WTC11 (cell line): ENCODE data around the gene FHL3. TPM values are rescaled to one million over a fixed set of nuclear protein-coding genes. Genes with fewer than 3 reads are reported as not detected.

ENCODE experiments used
- ATAC-seq: fragments of 200-7000 bp; cut with Tn5 transposase; 2 replicates; pipeline ENCODE4 v1.10.0; 2021; ENCODE audit warnings: mild to moderate bottlenecking, moderate library complexity
- CTCF ChIA-PET: fragments of 300-600 bp; sonication (Branson Sonifier 250); formaldehyde crosslinking; loops from one replicate; lab custom pipeline; 2021; ENCODE audit warnings: antibody characterized with exemption; lab: Charles Lee
- POLR2A ChIA-PET: fragments of 350-600 bp; sonication (Branson Sonifier 250); formaldehyde crosslinking; loops from one replicate; lab custom pipeline; 2021; ENCODE audit warnings: antibody characterized with exemption; lab: Charles Lee
- DNase-seq: peaks from one replicate; pipeline ENCODE4 v3.0.0; 2021; ENCODE audit warnings: low spot score
- H3K27ac Mint-ChIP-seq: 2 replicates; pipeline ENCODE4 v1.8.0; 2021; ENCODE audit warnings: mixed read lengths
- H3K27me3 Mint-ChIP-seq: 2 replicates; pipeline ENCODE4 v1.8.0; 2021; ENCODE audit warnings: low read depth, mild to moderate bottlenecking, moderate library complexity, mixed read lengths
- H3K36me3 Mint-ChIP-seq: 2 replicates; pipeline ENCODE4 v1.8.0; 2021; ENCODE audit warnings: mixed read lengths
- H3K4me1 Mint-ChIP-seq: 2 replicates; pipeline ENCODE4 v1.8.0; 2022; ENCODE audit warnings: mixed read lengths
- H3K4me3 Mint-ChIP-seq: 2 replicates; pipeline ENCODE4 v1.8.0; 2021; ENCODE audit warnings: mild to moderate bottlenecking, moderate library complexity, mixed read lengths
- H3K9me3 Mint-ChIP-seq: 2 replicates; pipeline ENCODE4 v1.8.0; 2021; ENCODE audit warnings: mixed read lengths
- ESRRA ChIP-seq: sonication (generic); formaldehyde crosslinking; IDR thresholded peaks from 2 replicates; pipeline ENCODE4 v1.8.1; 2022; ENCODE audit warnings: mild to moderate bottlenecking, missing genetic modification reagents, borderline replicate concordance
- GABPB1 ChIP-seq: sonication (generic); formaldehyde crosslinking; IDR thresholded peaks from 2 replicates; pipeline ENCODE4 v1.8.1; 2023; ENCODE audit warnings: mild to moderate bottlenecking, missing genetic modification reagents
- GTF2I ChIP-seq: fragments of 250-450 bp; sonication (Bioruptor Pico); conservative IDR thresholded peaks from 2 replicates; pipeline ENCODE4 v1.4.0; 2021; ENCODE audit warnings: mild to moderate bottlenecking
- MYBL2 ChIP-seq: sonication (generic); formaldehyde crosslinking; IDR thresholded peaks from 2 replicates; pipeline ENCODE4 v1.8.1; 2023; ENCODE audit warnings: mild to moderate bottlenecking, moderate library complexity, missing genetic modification reagents
- NFATC4 ChIP-seq: fragments of 250-450 bp; sonication (Bioruptor Pico); IDR thresholded peaks from 2 replicates; pipeline ENCODE4 v1.9.0; 2021; ENCODE audit warnings: mild to moderate bottlenecking
- RORB ChIP-seq: fragments of 250-450 bp; sonication (Bioruptor Pico); IDR thresholded peaks from 2 replicates; pipeline ENCODE4 v1.9.0; 2021; ENCODE audit warnings: mild to moderate bottlenecking
- SMAD3 ChIP-seq: sonication (generic); formaldehyde crosslinking; IDR thresholded peaks from 2 replicates; pipeline ENCODE4 v1.8.0; 2022; ENCODE audit warnings: missing genetic modification reagents, mild to moderate bottlenecking, borderline replicate concordance
- SP1 ChIP-seq: sonication (generic); formaldehyde crosslinking; conservative IDR thresholded peaks from 2 replicates; pipeline ENCODE4 v1.8.1; 2022; ENCODE audit warnings: missing genetic modification reagents
- TCF7 ChIP-seq: sonication (generic); formaldehyde crosslinking; IDR thresholded peaks from 2 replicates; pipeline ENCODE4 v1.8.0; 2022; ENCODE audit warnings: mild to moderate bottlenecking, low read depth, missing genetic modification reagents, moderate library complexity
- TEAD1 ChIP-seq: sonication (generic); formaldehyde crosslinking; IDR thresholded peaks from 2 replicates; pipeline ENCODE4 v1.8.0; 2022; ENCODE audit warnings: mild to moderate bottlenecking, missing genetic modification reagents
- TP53 ChIP-seq: sonication (generic); formaldehyde crosslinking; IDR thresholded peaks from 2 replicates; pipeline ENCODE4 v1.8.1; 2023; ENCODE audit warnings: mild to moderate bottlenecking, missing genetic modification reagents
- total RNA-seq: library from RNA; stranded (reverse); gene quantifications from 3 replicates; pipeline ENCODE4 v1.2.3, GENCODE V29; 2021
- TF ChIP-seq, protein P1 (sequence below): sonication (generic); formaldehyde crosslinking; IDR thresholded peaks from 2 replicates; pipeline ENCODE4 v1.8.0; 2022; ENCODE audit warnings: mild to moderate bottlenecking, missing genetic modification reagents
- TF ChIP-seq, protein P2 (sequence below): sonication (generic); formaldehyde crosslinking; IDR thresholded peaks from 2 replicates; pipeline ENCODE4 v1.8.1; 2022; ENCODE audit warnings: missing genetic modification reagents, borderline replicate concordance
- TF ChIP-seq, protein P3 (sequence below): sonication (generic); formaldehyde crosslinking; IDR thresholded peaks from 2 replicates; pipeline ENCODE4 v1.8.0; 2023; ENCODE audit warnings: missing genetic modification reagents
- TF ChIP-seq, protein P4 (sequence below): fragments of 250-450 bp; sonication (Bioruptor Pico); IDR thresholded peaks from 2 replicates; pipeline ENCODE4 v1.9.0; 2021; ENCODE audit warnings: moderate library complexity, mild to moderate bottlenecking, inconsistent platforms, borderline replicate concordance
- TF ChIP-seq, protein P5 (sequence below): fragments of 250-450 bp; sonication (Bioruptor Pico); IDR thresholded peaks from 2 replicates; pipeline ENCODE4 v1.8.0; 2021; ENCODE audit warnings: mild to moderate bottlenecking
- TF ChIP-seq, protein P6 (sequence below): fragments of 250-450 bp; sonication (Bioruptor Pico); IDR thresholded peaks from 2 replicates; pipeline ENCODE4 v1.9.0; 2021; ENCODE audit warnings: mild to moderate bottlenecking, borderline replicate concordance
- TF ChIP-seq, protein P7 (sequence below): fragments of 250-450 bp; sonication (Bioruptor Pico); IDR thresholded peaks from 2 replicates; pipeline ENCODE4 v1.9.0; 2021; ENCODE audit warnings: mild to moderate bottlenecking
- TF ChIP-seq, protein P8 (sequence below): sonication (generic); formaldehyde crosslinking; IDR thresholded peaks from 2 replicates; pipeline ENCODE4 v1.8.0; 2022; ENCODE audit warnings: mild to moderate bottlenecking, missing genetic modification reagents
- TF ChIP-seq, protein P9 (sequence below): sonication (generic); formaldehyde crosslinking; IDR thresholded peaks from 2 replicates; pipeline ENCODE4 v1.8.1; 2023; ENCODE audit warnings: mild to moderate bottlenecking, missing genetic modification reagents, moderate library complexity

Gene FHL3
- total RNA-seq, 1 experiment from 2014 or later = 34.4 TPM

DNA sequence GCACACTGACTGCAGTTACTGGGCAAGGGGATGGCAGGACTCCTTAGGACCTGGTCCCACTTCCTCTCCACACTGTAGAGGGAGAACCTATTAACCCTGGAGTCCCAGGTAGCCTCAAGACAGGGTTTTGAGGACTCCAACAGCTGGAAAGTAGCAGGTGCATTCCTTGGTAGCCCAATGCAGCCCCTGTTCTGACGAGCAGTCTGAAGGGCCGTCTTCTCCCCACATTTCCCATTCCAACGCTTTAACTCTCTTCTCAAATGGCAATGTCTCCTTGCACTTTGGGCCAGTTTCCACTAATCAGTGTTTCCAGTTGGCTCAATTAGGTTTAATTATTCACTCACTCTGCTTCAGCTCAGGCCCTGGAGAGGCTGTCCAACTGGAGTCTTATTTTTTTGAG lies 49.6 kb downstream of the FHL3 start:
- TF ChIP-seq, protein P1, sequence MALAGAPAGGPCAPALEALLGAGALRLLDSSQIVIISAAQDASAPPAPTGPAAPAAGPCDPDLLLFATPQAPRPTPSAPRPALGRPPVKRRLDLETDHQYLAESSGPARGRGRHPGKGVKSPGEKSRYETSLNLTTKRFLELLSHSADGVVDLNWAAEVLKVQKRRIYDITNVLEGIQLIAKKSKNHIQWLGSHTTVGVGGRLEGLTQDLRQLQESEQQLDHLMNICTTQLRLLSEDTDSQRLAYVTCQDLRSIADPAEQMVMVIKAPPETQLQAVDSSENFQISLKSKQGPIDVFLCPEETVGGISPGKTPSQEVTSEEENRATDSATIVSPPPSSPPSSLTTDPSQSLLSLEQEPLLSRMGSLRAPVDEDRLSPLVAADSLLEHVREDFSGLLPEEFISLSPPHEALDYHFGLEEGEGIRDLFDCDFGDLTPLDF (CRISPR knock-in tag) = no peak
- TF ChIP-seq, protein P2, sequence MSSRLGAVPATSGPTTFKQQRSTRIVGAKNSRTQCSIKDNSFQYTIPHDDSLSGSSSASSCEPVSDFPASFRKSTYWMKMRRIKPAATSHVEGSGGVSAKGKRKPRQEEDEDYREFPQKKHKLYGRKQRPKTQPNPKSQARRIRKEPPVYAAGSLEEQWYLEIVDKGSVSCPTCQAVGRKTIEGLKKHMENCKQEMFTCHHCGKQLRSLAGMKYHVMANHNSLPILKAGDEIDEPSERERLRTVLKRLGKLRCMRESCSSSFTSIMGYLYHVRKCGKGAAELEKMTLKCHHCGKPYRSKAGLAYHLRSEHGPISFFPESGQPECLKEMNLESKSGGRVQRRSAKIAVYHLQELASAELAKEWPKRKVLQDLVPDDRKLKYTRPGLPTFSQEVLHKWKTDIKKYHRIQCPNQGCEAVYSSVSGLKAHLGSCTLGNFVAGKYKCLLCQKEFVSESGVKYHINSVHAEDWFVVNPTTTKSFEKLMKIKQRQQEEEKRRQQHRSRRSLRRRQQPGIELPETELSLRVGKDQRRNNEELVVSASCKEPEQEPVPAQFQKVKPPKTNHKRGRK = no peak
- no peak for TF ChIP-seq MYBL2 (CRISPR knock-in tag)
- TF ChIP-seq, protein P3, sequence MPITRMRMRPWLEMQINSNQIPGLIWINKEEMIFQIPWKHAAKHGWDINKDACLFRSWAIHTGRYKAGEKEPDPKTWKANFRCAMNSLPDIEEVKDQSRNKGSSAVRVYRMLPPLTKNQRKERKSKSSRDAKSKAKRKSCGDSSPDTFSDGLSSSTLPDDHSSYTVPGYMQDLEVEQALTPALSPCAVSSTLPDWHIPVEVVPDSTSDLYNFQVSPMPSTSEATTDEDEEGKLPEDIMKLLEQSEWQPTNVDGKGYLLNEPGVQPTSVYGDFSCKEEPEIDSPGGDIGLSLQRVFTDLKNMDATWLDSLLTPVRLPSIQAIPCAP (CRISPR knock-in tag) = no peak
- no peak for TF ChIP-seq ESRRA
- TF ChIP-seq NFATC4 = no peak
- TF ChIP-seq, protein P4, sequence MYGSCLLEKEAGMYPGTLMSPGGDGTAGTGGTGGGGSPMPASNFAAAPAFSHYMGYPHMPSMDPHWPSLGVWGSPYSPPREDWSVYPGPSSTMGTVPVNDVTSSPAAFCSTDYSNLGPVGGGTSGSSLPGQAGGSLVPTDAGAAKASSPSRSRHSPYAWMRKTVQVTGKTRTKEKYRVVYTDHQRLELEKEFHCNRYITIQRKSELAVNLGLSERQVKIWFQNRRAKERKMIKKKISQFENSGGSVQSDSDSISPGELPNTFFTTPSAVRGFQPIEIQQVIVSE (CRISPR knock-in tag) = no peak
- TF ChIP-seq, protein P5, sequence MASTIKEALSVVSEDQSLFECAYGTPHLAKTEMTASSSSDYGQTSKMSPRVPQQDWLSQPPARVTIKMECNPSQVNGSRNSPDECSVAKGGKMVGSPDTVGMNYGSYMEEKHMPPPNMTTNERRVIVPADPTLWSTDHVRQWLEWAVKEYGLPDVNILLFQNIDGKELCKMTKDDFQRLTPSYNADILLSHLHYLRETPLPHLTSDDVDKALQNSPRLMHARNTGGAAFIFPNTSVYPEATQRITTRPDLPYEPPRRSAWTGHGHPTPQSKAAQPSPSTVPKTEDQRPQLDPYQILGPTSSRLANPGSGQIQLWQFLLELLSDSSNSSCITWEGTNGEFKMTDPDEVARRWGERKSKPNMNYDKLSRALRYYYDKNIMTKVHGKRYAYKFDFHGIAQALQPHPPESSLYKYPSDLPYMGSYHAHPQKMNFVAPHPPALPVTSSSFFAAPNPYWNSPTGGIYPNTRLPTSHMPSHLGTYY = no peak
- no peak for TF ChIP-seq TEAD1 (CRISPR knock-in tag)
- TF ChIP-seq, protein P6, sequence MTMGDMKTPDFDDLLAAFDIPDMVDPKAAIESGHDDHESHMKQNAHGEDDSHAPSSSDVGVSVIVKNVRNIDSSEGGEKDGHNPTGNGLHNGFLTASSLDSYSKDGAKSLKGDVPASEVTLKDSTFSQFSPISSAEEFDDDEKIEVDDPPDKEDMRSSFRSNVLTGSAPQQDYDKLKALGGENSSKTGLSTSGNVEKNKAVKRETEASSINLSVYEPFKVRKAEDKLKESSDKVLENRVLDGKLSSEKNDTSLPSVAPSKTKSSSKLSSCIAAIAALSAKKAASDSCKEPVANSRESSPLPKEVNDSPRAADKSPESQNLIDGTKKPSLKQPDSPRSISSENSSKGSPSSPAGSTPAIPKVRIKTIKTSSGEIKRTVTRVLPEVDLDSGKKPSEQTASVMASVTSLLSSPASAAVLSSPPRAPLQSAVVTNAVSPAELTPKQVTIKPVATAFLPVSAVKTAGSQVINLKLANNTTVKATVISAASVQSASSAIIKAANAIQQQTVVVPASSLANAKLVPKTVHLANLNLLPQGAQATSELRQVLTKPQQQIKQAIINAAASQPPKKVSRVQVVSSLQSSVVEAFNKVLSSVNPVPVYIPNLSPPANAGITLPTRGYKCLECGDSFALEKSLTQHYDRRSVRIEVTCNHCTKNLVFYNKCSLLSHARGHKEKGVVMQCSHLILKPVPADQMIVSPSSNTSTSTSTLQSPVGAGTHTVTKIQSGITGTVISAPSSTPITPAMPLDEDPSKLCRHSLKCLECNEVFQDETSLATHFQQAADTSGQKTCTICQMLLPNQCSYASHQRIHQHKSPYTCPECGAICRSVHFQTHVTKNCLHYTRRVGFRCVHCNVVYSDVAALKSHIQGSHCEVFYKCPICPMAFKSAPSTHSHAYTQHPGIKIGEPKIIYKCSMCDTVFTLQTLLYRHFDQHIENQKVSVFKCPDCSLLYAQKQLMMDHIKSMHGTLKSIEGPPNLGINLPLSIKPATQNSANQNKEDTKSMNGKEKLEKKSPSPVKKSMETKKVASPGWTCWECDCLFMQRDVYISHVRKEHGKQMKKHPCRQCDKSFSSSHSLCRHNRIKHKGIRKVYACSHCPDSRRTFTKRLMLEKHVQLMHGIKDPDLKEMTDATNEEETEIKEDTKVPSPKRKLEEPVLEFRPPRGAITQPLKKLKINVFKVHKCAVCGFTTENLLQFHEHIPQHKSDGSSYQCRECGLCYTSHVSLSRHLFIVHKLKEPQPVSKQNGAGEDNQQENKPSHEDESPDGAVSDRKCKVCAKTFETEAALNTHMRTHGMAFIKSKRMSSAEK (CRISPR knock-in tag) = no peak
- TF ChIP-seq GTF2I (CRISPR knock-in tag) = no peak
- TF ChIP-seq TP53 (CRISPR knock-in tag) = no peak
- TF ChIP-seq GABPB1 (CRISPR knock-in tag) = no peak
- TF ChIP-seq, protein P7, sequence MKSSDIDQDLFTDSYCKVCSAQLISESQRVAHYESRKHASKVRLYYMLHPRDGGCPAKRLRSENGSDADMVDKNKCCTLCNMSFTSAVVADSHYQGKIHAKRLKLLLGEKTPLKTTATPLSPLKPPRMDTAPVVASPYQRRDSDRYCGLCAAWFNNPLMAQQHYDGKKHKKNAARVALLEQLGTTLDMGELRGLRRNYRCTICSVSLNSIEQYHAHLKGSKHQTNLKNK (CRISPR knock-in tag) = no peak
- TF ChIP-seq RORB (CRISPR knock-in tag) = no peak
- no peak for TF ChIP-seq TCF7 (CRISPR knock-in tag)
- TF ChIP-seq SP1 (CRISPR knock-in tag) = no peak
- no peak for TF ChIP-seq SMAD3 (CRISPR knock-in tag)
- TF ChIP-seq, protein P8, sequence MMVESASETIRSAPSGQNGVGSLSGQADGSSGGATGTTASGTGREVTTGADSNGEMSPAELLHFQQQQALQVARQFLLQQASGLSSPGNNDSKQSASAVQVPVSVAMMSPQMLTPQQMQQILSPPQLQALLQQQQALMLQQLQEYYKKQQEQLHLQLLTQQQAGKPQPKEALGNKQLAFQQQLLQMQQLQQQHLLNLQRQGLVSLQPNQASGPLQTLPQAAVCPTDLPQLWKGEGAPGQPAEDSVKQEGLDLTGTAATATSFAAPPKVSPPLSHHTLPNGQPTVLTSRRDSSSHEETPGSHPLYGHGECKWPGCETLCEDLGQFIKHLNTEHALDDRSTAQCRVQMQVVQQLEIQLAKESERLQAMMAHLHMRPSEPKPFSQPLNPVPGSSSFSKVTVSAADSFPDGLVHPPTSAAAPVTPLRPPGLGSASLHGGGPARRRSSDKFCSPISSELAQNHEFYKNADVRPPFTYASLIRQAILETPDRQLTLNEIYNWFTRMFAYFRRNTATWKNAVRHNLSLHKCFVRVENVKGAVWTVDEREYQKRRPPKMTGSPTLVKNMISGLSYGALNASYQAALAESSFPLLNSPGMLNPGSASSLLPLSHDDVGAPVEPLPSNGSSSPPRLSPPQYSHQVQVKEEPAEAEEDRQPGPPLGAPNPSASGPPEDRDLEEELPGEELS (CRISPR knock-in tag) = no peak
- TF ChIP-seq, protein P9, sequence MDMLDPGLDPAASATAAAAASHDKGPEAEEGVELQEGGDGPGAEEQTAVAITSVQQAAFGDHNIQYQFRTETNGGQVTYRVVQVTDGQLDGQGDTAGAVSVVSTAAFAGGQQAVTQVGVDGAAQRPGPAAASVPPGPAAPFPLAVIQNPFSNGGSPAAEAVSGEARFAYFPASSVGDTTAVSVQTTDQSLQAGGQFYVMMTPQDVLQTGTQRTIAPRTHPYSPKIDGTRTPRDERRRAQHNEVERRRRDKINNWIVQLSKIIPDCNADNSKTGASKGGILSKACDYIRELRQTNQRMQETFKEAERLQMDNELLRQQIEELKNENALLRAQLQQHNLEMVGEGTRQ (CRISPR knock-in tag) = no peak
- POLR2A ChIA-PET = no interaction called here
- peak overlapping the region; percentile 58 for H3K27ac Mint-ChIP-seq

More for the DNA sequence above, 49.6 kb downstream of the FHL3 start:
- Mint-ChIP-seq H3K9me3 (no peaks in the 10 kb centered on the region), H3K27me3 (no peaks in the 10 kb centered on the region), H3K36me3 (peaks cover 29% of the 10 kb centered on the region), H3K4me1 (no peaks in the 10 kb centered on the region), H3K4me3 (no peak overlapping the region)
- peak; percentile 17 for ATAC-seq
- no peak for DNase-seq
- CTCF ChIA-PET = interaction anchor here (1.3 kb wide), 1 partner anchor 24 kb away, joined by 5 read pairs; no protein-coding TSS in a partner anchor
